AG09319 (cell line): ENCODE results near the gene LKAAEAR1.

ENCODE experiments used
- DNase-seq: peaks from one replicate; pipeline ENCODE4 v3.0.0-alpha.2; 2010; ENCODE audit warnings: low read depth; ENCODE audit errors: extremely low read depth
- TF ChIP-seq, protein P1 (sequence below): IDR thresholded peaks from 2 replicates; pipeline ENCODE4 v1.5.1; 2011; ENCODE audit warnings: low read depth, mild to moderate bottlenecking, inconsistent platforms, low read length, moderate library complexity

The LKAAEAR1 gene

DNA sequence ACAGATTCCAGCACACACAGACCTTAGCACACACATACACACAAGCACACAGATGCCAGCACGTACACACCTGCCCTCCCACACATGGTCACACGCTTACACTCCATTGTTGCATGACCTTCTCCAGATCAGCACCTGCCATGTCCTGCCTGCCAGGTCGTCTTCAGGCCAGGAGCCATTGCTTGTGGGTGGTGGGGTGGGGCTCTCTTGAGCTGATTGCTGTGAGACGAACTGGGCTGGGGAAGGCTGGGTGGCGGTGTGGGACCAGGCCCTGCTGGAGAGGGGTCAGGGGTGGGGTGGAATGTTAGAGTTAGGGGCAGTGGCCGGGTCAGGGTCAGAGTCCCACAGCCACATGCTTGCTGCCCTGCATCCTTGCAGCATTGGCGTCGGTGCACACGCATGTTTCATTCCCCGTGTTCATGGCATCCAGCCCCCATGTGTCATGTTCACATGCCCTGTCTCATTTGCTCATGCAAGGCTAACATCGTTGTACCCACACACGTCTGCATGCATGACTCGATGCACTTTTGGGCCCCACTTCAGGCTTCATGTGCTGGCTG, 29.7 kb upstream of the LKAAEAR1 start:
- DNase-seq: no peak

DNA sequence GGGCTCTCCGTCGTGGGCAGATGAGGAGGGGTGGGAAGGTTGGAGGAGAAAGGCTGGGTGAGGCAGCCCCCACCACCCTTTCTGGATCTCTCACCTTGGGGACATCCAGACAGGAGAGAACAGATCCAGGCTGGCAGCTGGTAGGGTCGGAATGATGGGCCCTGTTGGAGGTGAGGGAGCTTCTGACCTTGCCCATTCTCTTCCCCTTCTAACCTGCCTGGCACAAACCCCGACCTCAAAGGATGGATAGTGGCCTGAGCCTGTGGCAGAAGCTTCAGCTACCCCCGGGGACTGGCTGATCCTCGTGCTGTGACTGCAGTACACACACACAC, 29.2 kb upstream of the LKAAEAR1 start:
- TF ChIP-seq, protein P1, sequence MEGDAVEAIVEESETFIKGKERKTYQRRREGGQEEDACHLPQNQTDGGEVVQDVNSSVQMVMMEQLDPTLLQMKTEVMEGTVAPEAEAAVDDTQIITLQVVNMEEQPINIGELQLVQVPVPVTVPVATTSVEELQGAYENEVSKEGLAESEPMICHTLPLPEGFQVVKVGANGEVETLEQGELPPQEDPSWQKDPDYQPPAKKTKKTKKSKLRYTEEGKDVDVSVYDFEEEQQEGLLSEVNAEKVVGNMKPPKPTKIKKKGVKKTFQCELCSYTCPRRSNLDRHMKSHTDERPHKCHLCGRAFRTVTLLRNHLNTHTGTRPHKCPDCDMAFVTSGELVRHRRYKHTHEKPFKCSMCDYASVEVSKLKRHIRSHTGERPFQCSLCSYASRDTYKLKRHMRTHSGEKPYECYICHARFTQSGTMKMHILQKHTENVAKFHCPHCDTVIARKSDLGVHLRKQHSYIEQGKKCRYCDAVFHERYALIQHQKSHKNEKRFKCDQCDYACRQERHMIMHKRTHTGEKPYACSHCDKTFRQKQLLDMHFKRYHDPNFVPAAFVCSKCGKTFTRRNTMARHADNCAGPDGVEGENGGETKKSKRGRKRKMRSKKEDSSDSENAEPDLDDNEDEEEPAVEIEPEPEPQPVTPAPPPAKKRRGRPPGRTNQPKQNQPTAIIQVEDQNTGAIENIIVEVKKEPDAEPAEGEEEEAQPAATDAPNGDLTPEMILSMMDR: no peak

More for the DNA sequence above, 29.7 kb upstream of the LKAAEAR1 start:
- TF ChIP-seq, protein P1: no peak

DNA sequence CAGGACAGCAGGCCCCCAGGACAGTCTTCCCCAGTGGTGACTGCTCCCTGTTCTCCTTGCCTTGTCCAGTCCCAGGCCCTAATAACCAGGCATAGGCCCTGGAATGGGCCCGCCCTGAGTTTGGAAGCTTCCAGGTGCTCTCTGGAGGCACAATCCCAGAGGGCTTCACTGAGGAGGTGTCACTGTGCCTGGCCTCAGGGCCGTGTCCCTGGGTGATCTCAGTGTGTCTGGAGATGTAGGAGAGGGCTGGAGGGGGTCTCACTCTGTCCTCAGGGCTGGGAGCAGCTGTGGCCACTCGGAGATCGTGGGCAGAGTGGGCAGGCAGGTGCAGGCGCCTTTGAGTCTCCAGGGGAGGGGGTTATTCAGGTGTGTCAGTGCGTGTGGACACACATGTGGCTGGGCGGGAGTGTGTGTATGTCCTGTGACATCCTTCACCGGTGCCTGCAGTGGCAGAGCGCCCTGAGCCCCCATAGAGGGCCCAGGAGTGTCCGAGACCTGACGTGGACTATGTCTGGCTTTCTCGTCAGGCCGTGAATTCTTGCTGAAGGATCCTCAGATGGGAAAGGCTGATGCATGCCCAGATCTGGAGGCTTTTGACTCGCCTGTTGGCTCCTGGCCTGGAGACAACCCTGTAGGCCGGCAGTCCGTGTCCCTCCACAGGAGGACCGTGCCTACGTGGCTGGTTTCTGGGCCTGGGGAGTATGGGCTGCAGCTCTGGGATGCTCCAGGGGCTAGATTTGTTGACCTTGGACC, 28.7 kb upstream of the LKAAEAR1 start:
- no peak for DNase-seq
- TF ChIP-seq, protein P1: no peak

More for the DNA sequence above, 29.2 kb upstream of the LKAAEAR1 start:
- no peak for DNase-seq

DNA sequence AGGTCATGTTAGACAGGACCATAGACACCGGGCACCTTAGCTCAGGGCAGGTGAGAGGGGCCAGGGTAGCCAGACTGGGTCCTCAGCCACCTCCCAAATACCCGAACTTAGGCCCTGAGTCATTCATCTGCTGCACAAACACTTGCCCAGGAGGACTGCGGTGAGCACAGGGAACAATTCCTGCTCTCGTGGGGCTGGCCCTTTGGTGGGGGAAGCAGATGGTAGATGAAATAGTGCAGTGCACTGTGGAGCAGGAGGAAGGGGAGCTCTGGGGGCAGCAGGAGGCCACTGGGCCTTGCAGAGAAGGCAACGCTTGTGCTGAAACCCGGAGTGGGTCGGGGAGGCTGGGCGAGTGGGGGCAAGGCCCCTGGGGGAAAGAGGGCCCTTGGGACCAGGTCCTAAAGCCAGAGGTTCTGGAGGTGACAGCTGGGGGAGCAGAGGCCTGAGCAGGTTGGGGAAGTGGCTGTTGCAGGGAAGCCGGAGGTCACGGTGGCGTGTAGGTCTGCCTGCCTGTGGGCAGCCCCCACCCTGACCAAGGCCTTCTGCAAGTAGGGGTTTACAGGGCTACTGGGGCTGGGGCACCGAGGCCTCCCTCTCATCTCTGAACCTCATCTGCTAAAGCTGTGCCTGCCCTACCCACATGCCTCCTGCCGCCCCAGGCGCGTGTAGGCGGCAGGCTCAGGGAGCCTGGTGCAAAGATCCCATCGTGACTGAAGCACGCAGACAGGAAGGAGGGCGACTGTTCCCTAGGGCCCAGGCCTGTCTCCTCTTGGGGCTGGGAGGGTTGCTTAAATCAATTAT, 27.8 kb upstream of the LKAAEAR1 start:
- TF ChIP-seq, protein P1: no peak
- DNase-seq: no peak

DNA sequence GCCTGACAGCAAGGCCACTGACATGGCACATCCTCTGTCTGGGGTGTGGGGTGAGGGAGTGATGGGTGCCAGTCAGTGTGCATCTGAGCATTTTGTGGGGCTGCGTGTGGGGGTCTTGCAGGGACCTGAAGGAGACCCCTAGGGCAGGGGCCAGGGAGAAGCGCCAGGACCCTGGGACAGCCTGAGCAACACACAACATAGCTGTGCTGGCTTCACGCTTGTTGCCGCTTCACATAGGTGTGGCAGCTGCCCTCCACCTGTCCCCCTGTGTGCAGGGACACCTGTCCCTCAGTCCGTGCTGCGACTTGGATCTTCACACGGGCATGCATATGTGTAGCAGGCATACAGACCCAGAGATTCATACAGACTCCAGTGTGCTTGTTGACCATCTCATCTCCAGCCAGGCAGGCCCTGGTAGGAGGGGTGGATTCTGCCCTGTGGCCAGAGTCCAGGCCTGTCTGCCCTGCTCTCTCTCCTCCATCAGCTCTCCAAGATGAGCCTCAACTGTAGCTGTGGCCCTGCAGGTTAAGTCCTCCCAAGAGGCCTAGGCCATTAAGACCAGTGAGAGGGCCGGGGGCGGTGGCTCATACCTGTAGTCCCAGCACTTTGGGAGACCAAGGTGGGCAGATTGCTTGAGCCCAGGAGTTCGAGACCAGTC, 26.3 kb upstream of the LKAAEAR1 start:
- TF ChIP-seq, protein P1: no peak

DNA sequence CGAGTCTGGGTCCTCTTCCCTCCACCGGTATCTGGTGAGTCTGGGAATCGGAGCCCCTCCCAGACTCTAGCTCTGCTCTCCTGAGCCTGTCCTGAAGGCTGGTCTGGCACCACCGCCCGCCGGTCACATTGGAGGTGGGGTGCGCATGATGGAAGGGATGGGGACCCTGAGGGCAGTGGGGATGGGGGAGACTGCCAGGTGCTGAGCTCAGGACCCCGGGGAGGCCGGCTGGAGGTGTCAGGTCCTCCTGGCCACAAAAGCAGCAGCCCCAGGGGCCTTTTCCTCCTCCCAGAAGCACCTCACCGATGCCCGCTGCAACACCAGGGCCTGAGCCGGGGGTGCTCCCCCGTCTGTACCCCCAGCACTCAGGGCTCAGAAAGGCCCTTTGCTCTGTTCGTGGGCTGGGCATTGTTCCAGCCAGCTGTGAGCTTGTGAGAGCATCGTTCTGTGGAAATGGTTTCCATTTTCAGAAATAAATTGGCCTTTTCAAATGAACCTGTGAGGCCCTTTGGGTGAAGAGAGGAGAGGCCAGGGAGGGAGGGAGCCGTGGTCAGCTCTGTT, 25.7 kb upstream of the LKAAEAR1 start:
- DNase-seq: no peak
- TF ChIP-seq, protein P1: no peak

More for the DNA sequence above, 26.3 kb upstream of the LKAAEAR1 start:
- no peak for DNase-seq
